Heart left ventricle (tissue), 16 donors: Measurements from ENCODE around the gene WDR7. TPM values are rescaled to one million over a fixed set of nuclear protein-coding genes. Genes with fewer than 3 reads are reported as not detected.
A peak's percentile ranks its signal among the peaks of the same experiment; 100 is the strongest.

ENCODE experiments used
- ATAC-seq, 4 donors: fragments of 200-7000 bp; cut with Tn5 transposase; one replicate each; pipeline ENCODE4 v1.9.1; 2020 to 2022; ENCODE audit warnings: moderate library complexity in 4 of 4, mild to moderate bottlenecking in 3 of 4, moderate number of reproducible peaks in 1 of 4
- DNase-seq, 5 donors: peaks; one replicate each; pipeline ENCODE4 v3.0.0-alpha.2; 2020
- H3K27ac ChIP-seq, 12 donors: fragments of 200-600 bp; sonication (generic) in 4 of 12; one replicate each; pipeline versions ENCODE4 v1.5.0 to v1.8.0; 2016 to 2022; ENCODE audit warnings: mild to moderate bottlenecking in 2 of 12
- H3K27me3 ChIP-seq, 9 donors: fragments of 200-600 bp; sonication (generic) in 2 of 9; one replicate each; pipeline versions ENCODE4 v1.5.1 to v1.8.0; 2016 to 2022; ENCODE audit warnings: mild to moderate bottlenecking in 3 of 9
- H3K36me3 ChIP-seq, 9 donors: fragments of 200-600 bp; sonication (generic) in 2 of 9; one replicate each; pipeline versions ENCODE4 v1.5.0 to v1.8.0; 2018 to 2022; ENCODE audit warnings: mild to moderate bottlenecking in 2 of 9
- H3K4me1 ChIP-seq, 12 donors: fragments of 200-600 bp; sonication (generic) in 4 of 12; one replicate each; pipeline versions ENCODE4 v1.5.0 to v1.8.0; 2016 to 2022; ENCODE audit warnings: mild to moderate bottlenecking in 3 of 12
- H3K4me3 ChIP-seq, 12 donors: fragments of 200-600 bp; sonication (generic) in 4 of 12; one replicate each; pipeline versions ENCODE4 v1.5.0 to v1.8.0; 2017 to 2022; ENCODE audit warnings: mild to moderate bottlenecking in 9 of 12, moderate library complexity in 4 of 12
- H3K9me3 ChIP-seq, 12 donors: fragments of 200-600 bp; sonication (generic) in 4 of 12; one replicate each; pipeline versions ENCODE4 v1.5.0 to v1.8.0; 2016 to 2022; ENCODE audit warnings: mild to moderate bottlenecking in 1 of 12
- CTCF ChIP-seq, 12 donors: fragments of 200-600 bp; sonication (generic) in 4 of 12; IDR thresholded peaks; one replicate each; pipeline versions ENCODE4 v1.5.0 to v1.8.0; 2018 to 2022; ENCODE audit warnings: antibody characterized with exemption in 12 of 12, mild to moderate bottlenecking in 5 of 12
- POLR2A ChIP-seq, 2 donors: fragments of 450-650 bp; IDR thresholded peaks; one replicate each; pipeline ENCODE4 v1.6.1; 2017; ENCODE audit warnings: antibody characterized with exemption in 2 of 2, mild to moderate bottlenecking in 2 of 2, moderate library complexity in 2 of 2
- WGBS, 4 donors: extraction: QIAGEN DNeasy Blood & Tissue Kit in 2 of 4; methylation state at CpG; one replicate each; pipeline versions ENCODE4 v1.1.5 to v1.1.7; 2013 to 2018; 5-methylcytosine and 5-hydroxymethylcytosine counted together
- intact Hi-C, 10 donors: fragments of 100-400 bp; cut with DNase I; formaldehyde crosslinking; loops; one replicate each; pipeline versions ENCODE4 v1.11.1 to v1.14.2; 2022
- polyA plus RNA-seq, 2 donors: library from polyadenylated mRNA; stranded (reverse); fragments of 200-250 nt; gene quantifications; one replicate each; pipeline ENCODE4 v1.2.3, GENCODE V29; 2013
- total RNA-seq, 9 donors: library from RNA; depleted of rRNA in 2 of 9; stranded (reverse); fragments of >200 nt in 2 of 9; fragmentation: NEBNext Ultra II Directional in 3 of 9; extraction: Animal tissue kit (Norgen Biotek cat#: 25700) in 3 of 9; gene quantifications; one replicate each; pipeline versions ENCODE4 v1.1.0 to v1.2.4, GENCODE V29; 2016 to 2023
- donor health status: ischemic (EF 13 %, LVEDD 7.1; RV severe dilation, severe dysfunction).
- donor health status: healthy with polysubstance abuse.
- donor health status: DM: no; HTN: yes; CAD: no.
- donor health status: DM: no; HTN: no; CAD: no.
- donor health status: ischemic (EF 25% LVEDD 6.9; RV normal size, moderate dysfunction).
- donor health status: ischemic (EF 25% LVEDD 5.7; RV mildly dilated, moderate dysfunction).
- donor health status: healthy.
- donor health status: DM: yes; HTN: yes; CAD: no.
- donor health status: ischemic (EF 35%, LVEDD 5.7; RV mildly dilated, moderate dysfunction).
- donor health status: nonischemic (EF 11% LVEDD 7.7; RV severe dilation, severe dysfunction).
- donor health status: DM: yes; HTN: yes; CAD: no.
- donor health status: PGD.
- donor health status: ischemic (EF 29% LVEDD 5.4; RV normal size, mild dysfunction).
- donor health status: nonischemic (EF 23%, LVEDD 6.1; RV moderate dilation, normal function).

WDR7 gene
- total and polyA plus RNA-seq, 11 donors, result 4.3 to 33.6 (median 26.6) TPM

DNA sequence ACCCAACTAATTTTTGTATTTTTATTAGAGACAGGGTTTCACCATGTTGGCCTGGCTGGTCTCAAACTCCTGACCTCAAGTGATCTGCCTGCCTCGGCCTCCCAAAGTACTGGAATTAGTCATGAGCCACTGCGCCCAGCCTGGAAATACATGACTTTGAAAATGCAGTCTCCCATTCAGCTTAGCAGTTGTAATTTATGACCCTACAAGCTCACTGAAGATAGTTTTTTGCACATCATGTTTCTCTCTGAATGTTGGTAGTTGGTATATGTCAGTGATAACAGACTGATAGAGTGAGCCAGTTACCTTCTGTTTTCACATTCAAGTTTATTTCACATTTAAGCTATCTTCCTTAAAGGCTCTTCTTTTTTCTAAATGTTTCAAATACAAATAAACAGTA is 7.1 kb downstream of the WDR7 start:
- no peak for ATAC-seq
- Histone ChIP-seq H3K27me3 (no peaks in the 10 kb centered on the region), H3K27ac (no peak overlapping the region), H3K4me1 (peaks cover 0 to 31% (median 6%) of the 10 kb centered on the region in 12 donors), H3K9me3 (peaks cover 0 to 8% (median 0%) of the 10 kb centered on the region in 12 donors), H3K36me3 (peaks cover 0 to 6% (median 0%) of the 10 kb centered on the region in 9 donors), H3K4me3 (no peak overlapping the region)
- WGBS, 4 donors, result 92 to 100% (median 98%) methylated on average over 2 of the region's 2 CpGs
- intact Hi-C loops, result no loop called here
- TF ChIP-seq CTCF (IDR thresholded peaks at IDR 0.05) (no peak), POLR2A (IDR thresholded peaks at IDR 0.05) (no peak)
- DNase-seq, result no peak

DNA sequence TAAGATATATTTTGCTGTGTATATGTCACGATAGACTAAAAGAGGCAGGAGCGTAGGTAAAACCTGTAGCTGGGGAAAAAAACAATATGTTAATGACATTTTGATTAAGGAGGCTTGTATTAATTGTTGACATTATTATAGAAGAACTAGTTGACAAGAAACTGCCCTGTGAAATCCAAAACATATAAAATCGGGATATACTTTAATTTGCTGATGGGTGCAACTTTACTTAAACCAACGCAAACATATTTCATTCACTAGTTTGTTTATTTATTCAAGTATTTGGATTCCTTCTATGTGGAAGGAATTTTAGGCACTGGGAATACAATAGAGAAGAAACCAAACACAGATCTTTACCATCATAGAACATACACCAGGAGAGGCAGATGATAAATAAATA is 8.0 kb downstream of the WDR7 start:
- 95 to 97% (median 96%) methylated on average over 4 of the region's 4 CpGs for WGBS, 4 donors
- H3K27ac ChIP-seq, result no peak overlapping the region
- H3K36me3 ChIP-seq, result peaks cover 0 to 6% (median 0%) of the 10 kb centered on the region in 9 donors

DNA sequence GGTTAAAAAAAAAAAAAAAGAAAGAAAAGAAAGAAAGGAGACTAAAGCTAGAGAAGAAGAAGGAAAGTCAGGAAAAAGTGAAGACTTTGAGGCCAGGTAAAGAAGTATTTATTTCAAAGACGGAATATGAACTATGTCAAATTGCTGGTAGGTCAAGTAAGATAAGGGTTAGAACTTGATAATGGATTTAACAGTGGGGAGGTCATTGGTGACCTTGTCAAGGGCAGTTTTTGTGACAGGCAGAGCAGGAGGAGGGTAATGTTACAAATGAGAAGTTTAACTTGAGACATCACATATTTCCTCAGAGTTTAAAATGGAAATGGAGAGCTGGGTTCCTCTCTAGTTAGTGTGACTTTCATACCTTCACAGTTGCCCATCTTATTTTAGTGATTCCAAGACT is 9.5 kb downstream of the WDR7 start:
- ATAC-seq (peak in 2 of 4 donors; percentile 50 to 53), DNase-seq (no peak)
- 44 to 74% (median 60%) methylated on average over 1 of the region's 1 CpG for WGBS, 4 donors
- Histone ChIP-seq H3K27me3 (no peaks in the 10 kb centered on the region), H3K36me3 (peaks cover 0 to 6% (median 0%) of the 10 kb centered on the region in 9 donors), H3K4me1 (peaks cover 0 to 28% (median 6%) of the 10 kb centered on the region in 12 donors), H3K9me3 (no peaks in the 10 kb centered on the region), H3K4me3 (no peak overlapping the region), H3K27ac (peak overlapping the region in 1 of 12 donors; percentile 1)
- TF ChIP-seq CTCF (IDR thresholded peaks at IDR 0.05) (no peak), POLR2A (IDR thresholded peaks at IDR 0.05) (no peak)
- intact Hi-C loops, result no loop called here

More for the DNA sequence above, 8.0 kb downstream of the WDR7 start:
- Histone ChIP-seq H3K27me3 (no peaks in the 10 kb centered on the region), H3K9me3 (peaks cover 0 to 7% (median 0%) of the 10 kb centered on the region in 12 donors), H3K4me3 (no peak overlapping the region), H3K4me1 (peaks cover 0 to 28% (median 6%) of the 10 kb centered on the region in 12 donors)
- TF ChIP-seq CTCF (IDR thresholded peaks at IDR 0.05), result no peak
- no peak for TF ChIP-seq POLR2A (IDR thresholded peaks at IDR 0.05)
- intact Hi-C loops, result no loop called here
- ATAC-seq, result no peak
- DNase-seq, result no peak

DNA sequence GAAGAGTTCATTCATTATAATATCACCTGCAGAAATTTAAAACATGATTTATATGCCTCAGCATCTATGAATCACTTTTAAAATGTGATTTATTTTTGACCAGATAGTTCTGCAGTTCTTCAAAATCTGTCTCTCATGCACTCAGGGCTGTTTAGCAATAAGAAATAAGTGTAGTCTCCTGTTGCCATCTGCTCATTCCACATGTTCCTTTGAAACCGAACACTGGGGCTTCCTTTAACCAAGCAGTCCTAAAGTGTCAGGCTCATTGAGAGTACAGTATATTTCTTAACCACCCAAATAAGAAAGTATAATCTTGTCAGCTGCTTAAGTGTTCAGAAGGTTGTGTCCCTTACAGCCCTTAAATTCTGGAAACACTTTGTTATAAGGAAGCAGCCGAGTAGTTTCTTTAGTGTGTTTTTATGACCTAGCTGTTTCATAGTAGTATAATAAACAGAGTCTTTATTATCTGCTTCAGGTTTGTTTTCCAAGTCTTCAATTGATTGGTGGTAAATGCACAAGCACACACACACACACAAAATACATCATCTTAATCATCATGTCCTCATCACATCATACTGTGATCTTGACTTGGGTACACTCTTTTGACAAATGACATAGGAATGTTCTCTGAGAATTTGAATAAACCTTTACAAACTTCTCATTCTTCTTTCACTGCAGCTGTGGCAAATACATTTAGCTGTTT is 10.4 kb downstream of the WDR7 start:
- Histone ChIP-seq H3K4me1 (peaks cover 0 to 28% (median 6%) of the 10 kb centered on the region in 12 donors), H3K36me3 (peaks cover 0 to 6% (median 0%) of the 10 kb centered on the region in 9 donors), H3K27ac (no peak overlapping the region), H3K27me3 (no peaks in the 10 kb centered on the region), H3K4me3 (no peak overlapping the region), H3K9me3 (no peaks in the 10 kb centered on the region)
- WGBS, 4 donors, result 38 to 44% (median 41%) methylated on average over 2 of the region's 2 CpGs
- no peak for TF ChIP-seq CTCF (IDR thresholded peaks at IDR 0.05)
- TF ChIP-seq POLR2A (IDR thresholded peaks at IDR 0.05), result no peak
- ATAC-seq (peak in 1 of 4 donors; percentile 27), DNase-seq (no peak)
- intact Hi-C loops, result no loop called here
